Forelimb muscle (tissue), 1 donor: ENCODE measurements around the gene E2F4. TPM values are rescaled to one million over a fixed set of nuclear protein-coding genes. Genes with fewer than 3 reads are reported as not detected.

Source experiments
- DNase-seq: peaks from one replicate; pipeline ENCODE4 v3.0.0-alpha.2; 2013; ENCODE audit warnings: low read depth
- polyA plus RNA-seq: library from polyadenylated mRNA; unstranded; fragments of 120-200 nt; gene quantifications from one replicate; pipeline ENCODE4 v1.2.1, GENCODE V29; 2013; ENCODE audit not compliant: insufficient read length

Gene E2F4
- polyA plus RNA-seq, 1 donor = 40.5 TPM

DNA sequence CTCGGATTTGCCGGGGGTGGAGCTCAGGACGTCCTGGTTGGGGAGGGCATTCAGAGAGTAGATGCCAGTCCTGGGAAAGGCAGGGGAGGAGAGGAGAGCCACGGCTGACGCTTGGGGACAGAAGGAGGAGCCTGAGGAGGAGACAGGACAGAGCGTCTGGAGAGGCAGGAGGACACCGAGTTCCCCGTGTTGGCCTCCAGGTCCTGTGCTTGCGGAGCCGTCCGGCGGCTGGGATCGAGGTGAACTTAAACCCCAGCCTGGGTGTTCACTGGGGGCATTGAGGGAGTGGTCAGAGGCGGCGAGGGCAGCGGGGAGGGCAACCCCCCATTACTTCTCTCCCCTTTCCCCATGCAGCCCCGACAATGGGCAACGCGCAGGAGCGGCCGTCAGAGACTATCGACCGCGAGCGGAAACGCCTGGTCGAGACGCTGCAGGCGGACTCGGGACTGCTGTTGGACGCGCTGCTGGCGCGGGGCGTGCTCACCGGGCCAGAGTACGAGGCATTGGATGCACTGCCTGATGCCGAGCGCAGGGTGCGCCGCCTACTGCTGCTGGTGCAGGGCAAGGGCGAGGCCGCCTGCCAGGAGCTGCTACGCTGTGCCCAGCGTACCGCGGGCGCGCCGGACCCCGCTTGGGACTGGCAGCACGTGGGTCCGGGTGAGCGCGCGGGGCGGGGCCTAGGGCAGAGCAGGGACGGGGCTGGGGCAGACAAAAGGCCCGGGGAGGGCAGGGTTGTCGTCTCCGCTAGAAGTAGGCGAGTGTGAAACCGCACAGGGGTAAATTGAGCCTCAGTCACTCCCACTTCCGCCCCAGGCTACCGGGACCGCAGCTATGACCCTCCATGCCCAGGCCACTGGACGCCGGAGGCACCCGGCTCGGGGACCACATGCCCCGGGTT lies 17.9 kb upstream of the E2F4 start:
- DNase-seq = no peak

DNA sequence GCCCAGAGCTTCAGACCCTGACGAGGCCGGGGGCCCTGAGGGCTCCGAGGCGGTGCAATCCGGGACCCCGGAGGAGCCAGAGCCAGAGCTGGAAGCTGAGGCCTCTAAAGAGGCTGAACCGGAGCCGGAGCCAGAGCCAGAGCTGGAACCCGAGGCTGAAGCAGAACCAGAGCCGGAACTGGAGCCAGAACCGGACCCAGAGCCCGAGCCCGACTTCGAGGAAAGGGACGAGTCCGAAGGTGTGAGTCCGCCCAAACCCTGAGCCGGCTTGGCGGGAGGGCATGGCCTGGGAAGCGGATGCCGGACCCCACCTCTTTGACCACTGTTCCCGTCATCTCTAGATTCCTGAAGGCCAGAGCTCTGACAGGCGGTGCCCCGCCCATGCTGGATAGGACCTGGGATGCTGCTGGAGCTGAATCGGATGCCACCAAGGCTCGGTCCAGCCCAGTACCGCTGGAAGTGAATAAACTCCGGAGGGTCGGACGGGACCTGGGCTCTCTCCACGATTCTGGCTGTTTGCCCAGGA lies 17.2 kb upstream of the E2F4 start:
- no peak for DNase-seq

DNA sequence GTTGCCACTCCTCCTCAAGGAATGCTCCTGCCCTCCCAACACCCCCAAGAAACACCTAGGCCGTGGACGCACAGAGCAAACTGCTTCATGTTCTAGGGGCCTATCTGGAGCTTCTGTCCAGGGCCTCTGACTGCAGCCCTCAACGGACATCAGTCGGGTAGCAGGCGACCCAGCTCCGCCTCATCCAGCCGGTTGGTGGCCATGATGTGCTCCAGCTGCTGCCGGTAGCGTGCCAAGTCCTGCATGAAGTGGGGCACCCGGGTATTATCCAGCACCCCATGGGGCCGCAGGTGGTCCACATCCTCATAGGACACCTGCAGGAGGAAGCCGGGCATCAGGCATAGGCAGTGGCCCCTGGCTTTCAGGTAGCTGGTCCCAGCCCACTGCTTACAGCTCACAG lies 15.3 kb upstream of the E2F4 start:
- no peak for DNase-seq

DNA sequence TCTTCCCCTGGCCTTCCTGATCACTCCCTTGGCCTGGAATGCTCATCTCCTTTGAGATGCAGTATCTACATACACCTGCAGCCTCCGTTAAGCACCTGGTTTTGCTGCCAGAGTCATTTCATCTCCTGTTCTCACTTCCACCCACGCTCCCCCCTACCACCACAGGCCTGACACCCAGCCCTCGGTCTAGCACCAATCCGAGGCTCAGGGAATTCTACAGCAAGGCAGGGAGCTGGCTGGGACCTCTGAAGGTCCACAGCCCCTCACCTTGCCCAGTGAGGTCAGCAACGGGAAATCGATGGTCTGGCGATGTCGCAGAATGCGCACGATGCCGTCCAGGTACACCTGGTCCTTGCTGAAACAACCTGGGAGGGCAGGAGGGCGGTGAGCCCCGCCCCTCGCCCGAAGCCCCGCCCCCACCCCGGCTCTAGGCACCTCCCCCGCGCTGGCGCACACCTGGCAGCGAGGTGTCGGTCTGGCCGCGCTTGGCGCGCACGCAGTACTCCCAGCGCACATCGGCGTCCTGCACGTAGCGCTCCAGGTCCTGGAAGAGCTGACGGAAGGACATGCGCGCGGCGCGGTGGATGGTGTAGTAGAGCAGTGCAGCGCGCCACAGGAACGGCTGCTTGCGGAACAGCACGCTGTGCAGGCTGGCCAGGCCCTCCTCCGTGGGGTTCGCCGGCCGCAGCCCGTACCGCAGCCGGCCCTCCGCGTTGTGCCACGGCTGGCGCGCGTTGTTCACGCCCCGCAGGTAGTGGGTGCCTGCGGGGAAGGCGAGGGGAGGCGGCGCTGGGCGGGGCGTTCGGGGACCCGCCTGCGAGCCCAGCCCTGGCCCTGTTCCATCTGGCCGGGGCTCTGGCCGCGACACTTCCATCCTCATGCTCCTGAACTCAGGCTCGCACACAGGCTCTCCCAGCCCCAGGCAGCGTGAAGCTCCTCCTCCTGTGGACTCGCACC lies 13.9 kb upstream of the E2F4 start:
- DNase-seq = no peak

DNA sequence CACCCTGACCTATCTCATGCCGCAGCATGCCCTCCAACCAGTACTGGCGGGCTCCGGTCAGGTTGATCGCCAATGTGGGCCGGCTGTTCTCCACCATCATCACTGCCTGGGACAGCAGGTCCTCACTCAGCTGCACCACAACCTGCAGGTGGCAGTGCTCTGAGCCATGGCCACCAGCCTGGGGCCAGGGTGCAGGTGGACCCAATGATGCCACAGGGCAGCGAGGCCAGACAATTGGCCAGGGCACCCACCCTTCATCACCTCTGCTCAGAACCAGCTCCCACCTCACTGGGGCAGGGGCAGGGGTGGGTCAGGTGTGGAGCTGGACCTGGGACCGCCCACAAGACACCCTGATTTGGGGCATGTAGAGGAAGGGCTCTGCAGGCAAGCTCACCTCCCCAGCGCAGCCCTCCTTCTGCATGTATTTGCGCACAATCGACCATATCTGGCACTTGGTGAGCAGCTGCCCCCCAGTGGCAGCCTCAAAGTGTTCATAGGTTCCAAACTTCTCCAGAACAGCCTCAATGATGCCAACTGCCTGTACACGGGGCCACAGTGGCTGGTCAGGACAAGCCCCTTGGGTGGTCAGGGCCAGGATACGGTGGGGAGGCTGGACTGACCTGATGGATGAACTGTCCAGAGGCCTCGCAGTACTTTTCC lies 12.4 kb upstream of the E2F4 start:
- no peak for DNase-seq

DNA sequence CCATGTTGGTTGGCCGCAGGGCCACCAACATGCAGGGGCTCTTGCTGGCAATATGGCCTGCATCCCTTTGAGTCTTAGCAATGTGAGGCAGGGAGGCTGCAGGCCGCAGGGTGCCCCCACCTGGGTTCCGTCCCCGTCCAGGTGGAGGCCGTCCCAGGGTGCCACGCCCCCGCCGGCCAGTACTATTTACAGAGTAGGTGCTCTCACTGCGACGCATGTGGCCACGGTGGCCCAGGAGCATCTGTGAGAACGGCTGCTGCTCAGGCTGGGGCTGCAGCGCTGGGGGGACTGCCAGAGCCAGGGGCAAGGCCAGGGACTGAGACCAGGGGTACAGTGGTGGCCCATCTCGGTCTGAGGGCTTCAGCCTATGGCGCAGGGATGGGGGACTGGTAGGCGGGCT lies 11.8 kb upstream of the E2F4 start:
- no peak for DNase-seq

DNA sequence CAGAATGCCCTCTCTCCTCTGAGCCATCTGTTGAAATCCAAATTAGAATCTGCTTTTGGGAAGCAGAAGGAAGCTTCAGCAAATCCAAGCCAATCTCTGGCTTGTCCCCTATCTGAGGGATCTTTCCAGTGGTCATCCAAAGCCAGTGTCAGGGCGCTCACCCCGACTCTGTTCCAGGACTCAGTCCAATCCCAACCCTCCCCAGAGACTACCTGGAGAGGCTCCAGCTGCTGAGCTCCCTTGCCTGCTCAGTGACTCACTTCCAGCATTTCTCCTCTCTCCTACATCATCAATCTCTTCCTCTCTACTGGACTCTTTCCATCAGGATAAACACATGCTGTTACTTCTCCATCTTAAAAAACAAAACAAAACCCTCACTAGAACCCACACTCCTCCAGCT lies 10.6 kb upstream of the E2F4 start:
- DNase-seq = no peak

DNA sequence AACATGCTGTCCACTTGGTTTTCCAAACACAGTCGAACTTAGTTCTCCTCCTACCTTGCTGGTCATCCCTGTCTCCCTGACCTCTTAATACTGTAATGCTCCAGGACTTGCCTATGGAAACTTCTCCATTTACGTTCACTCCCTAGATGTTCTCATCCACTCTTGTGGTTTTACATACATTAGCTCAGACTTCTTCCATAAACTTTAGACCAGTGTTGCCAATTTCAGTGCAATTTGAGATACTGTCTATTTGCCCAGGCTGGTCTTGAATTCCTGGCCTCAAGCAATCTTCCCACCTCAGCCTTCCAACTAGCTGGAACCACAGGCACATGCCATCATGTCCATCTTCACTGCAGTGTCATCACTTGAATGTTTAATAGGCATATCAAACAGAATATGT lies 9.7 kb upstream of the E2F4 start:
- DNase-seq = no peak

DNA sequence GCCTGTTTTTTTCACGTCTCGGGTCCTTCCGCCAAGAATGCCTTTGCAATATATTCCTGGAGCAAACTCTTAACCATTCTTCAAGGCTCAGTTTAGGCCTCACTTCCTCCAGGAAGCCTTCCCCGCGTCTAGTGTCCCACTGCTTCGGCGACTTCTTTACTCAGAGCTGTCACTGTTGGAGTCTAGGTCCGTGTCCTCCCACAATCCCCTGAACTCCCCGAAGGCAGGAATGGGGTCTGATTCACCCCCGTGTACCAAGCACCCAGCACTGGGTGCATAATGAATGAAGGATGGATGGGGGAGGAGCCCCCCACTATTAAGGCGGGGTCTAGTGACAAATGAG lies 8.7 kb upstream of the E2F4 start:
- DNase-seq = no peak

DNA sequence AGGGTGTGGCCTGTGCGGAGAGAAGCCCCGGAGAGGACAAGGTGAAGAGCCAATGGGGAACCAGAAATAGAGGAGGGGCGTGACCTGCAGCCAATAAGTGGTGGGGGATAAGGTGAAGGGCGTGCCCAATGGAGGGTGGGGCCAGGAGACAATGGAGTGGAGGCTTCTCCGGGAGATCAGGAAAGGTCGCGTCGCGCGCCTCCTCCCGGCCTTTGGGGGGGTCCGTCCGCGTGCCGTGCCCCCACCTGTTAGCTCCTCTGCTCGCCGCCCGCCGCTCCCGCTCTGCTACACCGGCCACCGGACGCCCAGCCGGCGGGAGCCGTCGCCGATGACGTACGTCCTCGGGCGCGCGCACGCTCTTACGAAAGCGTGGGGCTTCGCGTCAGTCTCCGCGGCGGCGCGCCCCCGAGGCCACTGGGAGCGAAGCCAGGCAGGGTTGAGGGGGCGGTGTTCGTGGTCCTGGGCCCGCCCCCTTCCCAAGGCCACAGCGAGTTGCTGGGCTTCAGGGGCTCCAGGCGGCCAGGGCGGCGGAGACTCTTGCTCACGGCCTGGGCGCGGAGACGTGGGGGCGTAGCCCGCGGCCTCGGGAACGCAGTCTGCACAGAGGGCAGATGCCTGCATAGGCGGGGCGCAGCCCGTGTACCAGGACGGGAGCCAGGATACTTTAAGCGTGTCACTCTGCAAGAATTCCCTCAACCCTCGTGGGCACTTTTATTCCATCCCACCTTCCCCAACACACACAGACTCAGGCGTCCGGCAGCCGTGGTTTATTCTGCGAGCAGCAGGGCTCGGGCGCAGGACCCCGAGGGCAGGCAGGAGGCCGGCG lies 8.1 kb upstream of the E2F4 start, which contains the start of gene MATCAP1:
MATCAP1 (minus strand) TSS at position 337 of the 826 bp plus-strand sequence. CDS start 3,353 bp downstream, outside the sequence.
- peak; percentile 89 for DNase-seq

DNA sequence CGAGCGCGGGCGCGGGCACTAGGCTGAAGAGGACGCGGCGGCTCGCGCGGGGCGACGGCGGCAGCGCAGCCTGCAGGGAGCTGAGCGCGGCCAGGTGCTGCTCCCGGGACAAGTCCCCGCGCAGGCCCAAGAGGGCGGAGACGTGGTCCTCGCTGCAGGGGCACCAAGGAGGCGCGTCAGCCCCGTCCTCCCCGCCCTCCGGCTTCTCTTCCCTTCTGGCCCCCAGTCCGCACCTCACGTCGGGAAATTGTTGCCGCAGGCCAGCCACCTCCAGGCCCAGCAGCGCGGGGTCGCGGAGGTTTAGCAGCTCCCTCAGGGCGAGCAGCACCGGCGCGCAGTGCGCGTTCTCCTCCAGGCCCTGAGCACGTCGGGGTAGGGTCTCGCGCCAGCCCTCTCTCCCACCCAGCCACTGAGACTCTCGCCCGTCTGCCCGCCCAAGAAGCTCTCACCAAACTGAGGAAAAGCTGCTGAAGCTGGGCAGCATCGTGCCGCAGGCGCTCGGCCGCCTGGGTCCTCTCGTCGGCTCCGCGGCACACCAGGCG lies 7.4 kb upstream of the E2F4 start:
- no peak for DNase-seq

DNA sequence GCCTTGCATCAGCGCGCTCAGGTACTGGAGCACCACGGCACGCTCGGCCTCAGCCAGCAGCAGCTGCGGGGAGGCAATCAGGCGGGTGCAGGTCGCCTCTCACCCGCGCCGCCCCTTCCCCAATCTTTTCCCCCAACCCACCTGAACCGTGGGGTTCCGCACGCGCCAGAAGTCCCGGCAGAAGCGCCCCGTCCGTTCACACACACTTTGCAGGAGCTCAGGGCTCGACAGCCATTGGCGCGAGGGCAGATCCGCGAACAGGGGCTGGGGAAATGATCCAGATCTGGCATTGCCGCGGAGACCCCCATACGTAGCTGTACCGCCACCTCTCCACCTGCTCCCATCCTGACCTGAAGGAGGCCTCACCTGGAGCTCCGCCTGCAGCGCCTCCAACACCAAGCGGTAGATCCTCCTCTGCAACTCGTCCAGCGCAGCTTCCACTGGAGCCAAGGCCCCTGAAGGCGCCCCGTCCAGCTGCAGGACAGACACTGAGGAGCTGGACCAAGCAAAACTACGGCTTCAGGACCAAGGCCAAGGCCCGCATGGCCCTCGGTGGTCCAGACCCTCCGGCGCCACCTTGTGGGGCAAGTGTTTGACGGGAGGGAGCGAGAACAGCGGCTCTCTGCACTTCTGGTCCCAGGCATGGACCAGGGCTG lies 6.8 kb upstream of the E2F4 start:
- DNase-seq = peak; percentile 70

DNA sequence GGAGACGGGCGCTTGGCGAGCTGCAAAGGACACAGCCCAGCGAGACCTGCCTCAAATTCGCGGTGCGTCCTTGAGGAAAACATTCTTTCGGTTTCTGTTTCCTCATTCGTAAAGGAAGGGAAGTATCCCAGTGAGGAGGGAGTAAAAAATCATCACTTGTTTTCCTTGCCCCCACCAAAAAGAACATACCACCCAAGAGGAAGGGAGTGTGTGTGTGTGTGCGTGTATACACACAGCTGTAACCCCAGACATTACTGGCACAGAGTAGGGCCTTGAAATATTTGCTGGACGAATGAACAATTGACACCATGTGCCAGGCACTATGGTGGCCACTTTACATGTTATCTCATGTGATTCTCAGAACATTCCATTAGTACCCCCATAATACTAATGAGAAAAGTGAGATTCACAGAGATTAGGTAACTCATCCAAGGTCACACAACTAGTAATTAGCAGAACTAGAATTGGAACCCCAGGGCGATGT lies 6.3 kb upstream of the E2F4 start:
- no peak for DNase-seq

DNA sequence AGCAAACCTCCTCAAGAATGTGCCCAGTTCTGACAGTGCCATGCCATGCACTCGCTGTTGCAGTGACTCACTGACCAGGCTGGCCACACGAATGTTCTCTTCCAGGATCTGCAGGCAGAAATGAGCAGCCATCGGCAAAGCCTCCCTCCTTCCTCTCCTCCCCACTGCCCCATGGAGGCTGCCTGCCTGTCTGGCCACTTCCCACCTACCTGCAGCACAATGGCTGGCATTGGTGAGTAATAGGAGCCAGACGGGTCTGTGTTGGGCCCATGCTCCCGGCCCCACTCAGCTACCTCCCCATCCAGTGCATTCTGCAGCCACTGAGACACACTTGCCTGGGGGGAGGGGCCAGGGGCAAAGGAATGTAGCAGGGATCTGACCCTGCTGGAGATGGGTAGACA lies 5.4 kb upstream of the E2F4 start:
- no peak for DNase-seq

DNA sequence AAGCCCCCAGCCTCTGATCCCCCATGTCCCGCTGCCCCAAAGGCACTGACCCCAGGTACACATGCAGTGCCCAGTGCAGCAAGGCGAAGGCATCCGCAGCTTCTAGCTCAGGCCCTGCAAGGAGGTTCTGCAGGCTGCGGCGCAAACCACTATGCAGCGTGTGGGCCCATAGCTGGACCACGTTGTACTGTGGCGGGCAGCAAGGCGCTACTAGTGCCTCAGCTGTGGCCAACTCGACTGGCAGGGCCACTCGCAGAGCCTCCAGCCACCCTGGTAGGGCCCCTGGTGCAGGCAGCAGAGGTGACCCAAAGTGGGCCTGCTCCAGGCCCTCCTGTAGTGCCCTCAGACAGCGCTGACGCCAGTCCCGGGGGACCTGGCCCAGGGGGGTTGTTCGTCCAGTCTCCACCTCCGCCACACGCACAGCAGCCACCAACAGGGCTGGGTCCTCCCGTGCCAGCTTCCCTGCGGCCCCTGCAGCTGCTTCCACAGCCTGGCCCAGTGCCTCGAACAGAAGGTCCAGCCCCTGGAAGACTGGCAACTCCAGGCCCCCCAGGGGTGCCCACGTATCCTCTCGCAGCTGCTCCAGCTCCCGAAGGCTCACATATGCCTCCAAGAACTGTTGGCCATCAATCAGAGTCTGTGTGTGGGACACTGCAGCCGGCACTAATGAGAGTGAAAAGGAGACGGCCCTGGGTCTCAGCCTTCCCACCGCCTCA lies 4.6 kb upstream of the E2F4 start:
- no peak for DNase-seq

DNA sequence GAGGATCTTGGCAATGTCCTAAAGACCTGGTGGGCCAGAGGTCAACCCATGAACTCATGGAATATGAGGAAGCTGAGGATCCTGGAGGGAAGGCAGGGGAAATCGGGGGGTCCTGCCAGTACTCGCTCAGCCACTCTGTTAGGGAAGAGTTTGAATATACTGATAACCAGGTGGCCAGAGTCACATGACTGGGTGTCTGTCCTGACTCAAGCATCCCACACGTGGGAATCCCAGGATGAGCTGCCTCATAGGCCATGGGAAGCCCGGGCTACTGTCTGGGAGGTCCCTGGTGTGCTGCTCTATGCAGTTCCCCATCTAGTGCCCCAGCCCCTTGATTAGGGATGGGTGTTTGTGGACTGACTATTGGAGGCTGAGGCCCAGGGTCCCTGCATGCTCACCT lies 3.6 kb upstream of the E2F4 start:
- no peak for DNase-seq

DNA sequence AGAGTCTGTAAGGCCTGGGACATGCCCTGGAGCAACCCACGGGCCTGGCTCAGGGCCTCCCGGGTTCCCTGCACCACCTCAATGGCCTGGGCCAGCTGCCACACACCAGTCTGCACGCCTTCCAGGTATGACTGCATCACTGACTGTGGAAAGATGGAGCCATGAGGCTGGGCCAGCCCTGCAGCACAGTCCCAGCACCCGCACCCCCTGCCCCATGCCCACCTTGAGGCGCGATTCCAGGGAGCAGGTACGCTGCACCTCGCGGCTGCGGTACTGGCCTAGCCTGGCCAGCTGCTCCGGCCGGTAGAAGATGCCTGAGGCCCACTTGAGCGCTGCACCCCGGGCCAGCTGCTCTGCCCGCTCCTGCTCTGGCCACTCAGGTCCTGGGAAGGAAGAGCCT lies 3.2 kb upstream of the E2F4 start:
- DNase-seq = no peak

DNA sequence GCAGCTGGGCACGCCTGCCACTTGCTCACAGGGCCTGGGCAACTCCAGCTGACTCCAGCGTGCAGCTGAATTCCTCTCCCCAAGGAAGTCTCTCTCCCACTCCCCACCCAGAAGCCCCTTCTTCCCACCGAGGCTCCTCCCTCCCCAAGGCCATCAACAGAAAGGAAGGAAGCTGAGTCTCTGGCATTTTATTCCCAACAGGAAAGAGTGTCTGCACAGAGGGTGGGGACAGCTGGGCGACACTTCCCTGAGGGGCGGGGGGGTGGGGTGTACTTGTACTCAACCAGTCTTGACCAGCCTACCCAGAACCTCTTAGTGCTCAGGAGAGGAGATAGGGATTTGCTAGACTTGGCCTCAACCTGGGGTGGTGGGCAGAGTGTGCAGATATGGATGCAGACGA lies 1.9 kb upstream of the E2F4 start, which contains the start of gene EXOC3L1:
EXOC3L1 (minus strand) TSS at position 96 of the 400 bp plus-strand sequence. CDS start 460 bp downstream, outside the sequence.
- no peak for DNase-seq
